GM21390 (cell line): Measurements from ENCODE around the gene RNF19B.
A peak's percentile ranks its signal among the peaks of the same experiment; 100 is the strongest.
"Not testable (repeated sequence)": the region's sequence is repeated elsewhere in the genome, so short reads cannot be mapped to it uniquely, and the experiment has no call there.

Experiments
- ATAC-seq: cut with Tn5 transposase; IDR thresholded peaks from one replicate; pipeline ENCODE4 v1.9.1; 2021; ENCODE audit not compliant: unreplicated experiment

RNF19B gene

GRCh38 chr1:32964461-32965250 is at the start of gene RNF19B:
TSS of gene RNF19B (minus strand) at chr1:32964809. CDS start at chr1:32964685, 124 bp downstream.
- ATAC-seq, result peak; percentile 76

GRCh38 chr1:33013791-33014190 is 49.2 kb upstream of the RNF19B start:
- no peak for ATAC-seq

GRCh38 chr1:33012165-33012564 is 47.6 kb upstream of the RNF19B start:
- no peak for ATAC-seq

- ATAC-seq, result no peak
Observed at GRCh38 chr1:33010932-33011731, 46.5 kb upstream of the RNF19B start.

GRCh38 chr1:33009561-33009960 is 45.0 kb upstream of the RNF19B start:
- ATAC-seq, result no peak

GRCh38 chr1:33008051-33008914 is 43.7 kb upstream of the RNF19B start:
- no peak for ATAC-seq

- no peak for ATAC-seq
Observed at GRCh38 chr1:33007190-33008050, 42.8 kb upstream of the RNF19B start.

GRCh38 chr1:33005838-33006421 is 41.3 kb upstream of the RNF19B start:
- no peak for ATAC-seq

GRCh38 chr1:33005117-33005837 is 40.7 kb upstream of the RNF19B start:
- no peak for ATAC-seq

GRCh38 chr1:33004613-33005012 is 40.0 kb upstream of the RNF19B start:
- no peak for ATAC-seq

- ATAC-seq, result no peak
Observed at GRCh38 chr1:33003657-33004056, 39.0 kb upstream of the RNF19B start.

GRCh38 chr1:33002006-33002405 is 37.4 kb upstream of the RNF19B start:
- no peak for ATAC-seq

- no peak for ATAC-seq
Observed at GRCh38 chr1:33001282-33001681, 36.7 kb upstream of the RNF19B start.

- ATAC-seq, result no peak
Observed at GRCh38 chr1:33000427-33001026, 35.9 kb upstream of the RNF19B start.

- ATAC-seq, result no peak
Observed at GRCh38 chr1:32998997-32999396, 34.4 kb upstream of the RNF19B start.

GRCh38 chr1:32998064-32998463 is 33.5 kb upstream of the RNF19B start:
- ATAC-seq, result no peak

GRCh38 chr1:32997381-32997891 is 32.8 kb upstream of the RNF19B start:
- ATAC-seq, result no peak

- ATAC-seq, result not testable (repeated sequence)
Observed at GRCh38 chr1:32993324-32993636, 28.7 kb upstream of the RNF19B start.
